Activated naive CD4-positive, alpha-beta T cell (primary cell): ENCODE measurements around the gene CFAP61.

Source experiments
- DNase-seq, 4 experiments: peaks; one replicate each; lab custom pipeline; 2025; lab: John Stamatoyannopoulos, UW

CFAP61 gene

GRCh38 chr20:20399531-20400500 is 347.5 kb downstream of the CFAP61 start:
- DNase-seq: no peak

GRCh38 chr20:20401991-20402390 is 349.7 kb downstream of the CFAP61 start:
- no peak for DNase-seq

GRCh38 chr20:20404633-20405032 is 352.3 kb downstream of the CFAP61 start:
- DNase-seq: no peak

GRCh38 chr20:20405623-20406022 is 353.3 kb downstream of the CFAP61 start:
- DNase-seq: no peak

GRCh38 chr20:20406306-20406705 is 354.0 kb downstream of the CFAP61 start:
- DNase-seq: no peak

GRCh38 chr20:20407891-20408805 is 355.8 kb downstream of the CFAP61 start:
- no peak for DNase-seq

GRCh38 chr20:20409331-20409730 is 357.0 kb downstream of the CFAP61 start:
- DNase-seq: no peak
